Middle frontal gyrus (tissue), 1 donor: ENCODE results near the gene P2RX4.
"Not testable (repeated sequence)": the region's sequence is repeated elsewhere in the genome, so short reads cannot be mapped to it uniquely, and the experiment has no call there.

Experiments used
- DNase-seq: peaks from one replicate; pipeline ENCODE4 v3.0.0-alpha.2; 2015; ENCODE audit warnings: low spot score; ENCODE audit errors: extremely low spot score

The P2RX4 gene

GRCh38 chr12:121188227-121188626, 21.7 kb upstream of the P2RX4 start:
- no peak for DNase-seq

GRCh38 chr12:121189131-121189530, 20.8 kb upstream of the P2RX4 start:
- no peak for DNase-seq

- no peak for DNase-seq
Measured at GRCh38 chr12:121189619-121190155, 20.2 kb upstream of the P2RX4 start.

GRCh38 chr12:121190523-121191031, 19.4 kb upstream of the P2RX4 start:
- no peak for DNase-seq

DNA sequence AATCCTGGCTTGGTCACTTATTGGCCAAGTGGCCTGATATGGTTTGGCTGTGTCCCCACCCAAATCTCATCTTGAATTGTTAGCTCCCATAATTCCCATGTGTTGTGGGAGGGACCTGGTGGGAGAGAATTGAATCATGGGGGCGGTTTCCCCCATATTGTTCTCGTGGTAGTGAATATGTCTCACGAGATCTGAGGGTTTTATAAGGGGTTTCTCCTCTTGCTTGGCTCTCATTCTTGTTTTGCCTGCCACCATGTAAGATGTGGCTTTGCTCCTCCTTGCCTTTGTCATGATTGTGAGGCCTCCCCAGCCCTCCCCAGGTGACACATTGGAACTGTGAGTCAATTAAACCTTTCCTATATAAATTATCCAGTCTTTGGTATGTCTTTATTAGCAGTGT, 18.8 kb upstream of the P2RX4 start:
- no peak for DNase-seq

- DNase-seq: no peak
Measured at GRCh38 chr12:121196902-121197301, 13.0 kb upstream of the P2RX4 start.

GRCh38 chr12:121198949-121199348, 11.0 kb upstream of the P2RX4 start:
- no peak for DNase-seq

DNA sequence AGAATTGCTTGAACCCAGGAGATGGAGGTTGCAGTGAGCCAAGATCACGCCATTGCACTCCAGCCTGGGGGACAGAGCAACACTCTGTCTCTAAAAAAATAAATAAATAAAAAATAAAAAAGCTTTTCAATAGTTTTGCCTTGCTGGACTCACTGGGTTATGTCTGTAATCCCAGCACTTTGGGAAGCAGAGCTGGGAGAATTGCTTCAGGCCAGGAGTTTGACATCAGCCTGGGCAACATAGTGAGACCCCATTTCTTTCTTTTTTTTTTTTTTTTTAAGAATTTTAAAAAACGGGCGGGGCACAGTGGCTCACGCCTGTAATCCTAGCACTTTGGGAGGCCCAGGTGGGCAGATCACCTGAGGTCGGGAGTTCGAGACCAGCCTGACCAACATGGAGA, 8.8 kb upstream of the P2RX4 start:
- not testable (repeated sequence) for DNase-seq

GRCh38 chr12:121202407-121203355, 7.2 kb upstream of the P2RX4 start:
- no peak for DNase-seq

DNA sequence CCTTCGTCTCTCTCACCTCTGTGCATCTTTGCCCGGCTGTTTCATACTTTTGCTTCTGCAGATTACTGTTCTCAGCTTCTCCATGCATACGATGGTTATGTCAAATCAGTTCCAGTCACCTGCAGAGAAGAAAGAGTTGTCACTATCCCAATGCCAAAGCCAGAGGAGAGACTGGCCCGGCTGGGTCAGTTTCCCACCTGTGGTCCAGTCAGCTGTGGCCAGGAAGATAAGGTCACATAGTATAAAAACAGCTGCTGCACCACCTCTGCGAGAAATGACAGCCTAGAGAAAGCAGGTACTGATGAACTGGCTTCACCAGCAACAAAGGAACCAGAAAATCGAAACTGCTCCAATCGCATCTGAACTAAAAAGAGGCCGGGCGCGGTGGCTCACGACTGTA, 6.4 kb upstream of the P2RX4 start:
- DNase-seq: no peak

DNA sequence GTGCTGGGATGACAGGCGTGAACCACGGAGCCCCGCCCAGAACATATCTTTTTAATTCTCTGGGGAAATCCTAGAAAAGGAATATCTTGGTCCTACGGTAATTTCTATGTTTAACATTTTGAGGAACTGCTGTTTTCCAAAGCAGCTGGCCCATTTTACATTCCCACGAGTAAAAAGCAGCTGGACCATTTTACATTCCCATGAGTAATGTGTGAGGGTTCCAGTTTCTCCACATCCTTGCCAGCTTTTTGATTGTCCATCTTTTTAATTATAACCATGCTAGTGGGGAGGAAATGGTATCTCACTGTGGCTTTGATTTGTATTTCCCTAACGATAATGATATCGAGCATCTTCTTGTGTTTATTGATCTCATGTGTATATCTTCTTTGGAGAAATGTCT, 4.4 kb upstream of the P2RX4 start:
- no peak for DNase-seq

- not testable (repeated sequence) for DNase-seq
Measured at GRCh38 chr12:121208571-121208970, 1.4 kb upstream of the P2RX4 start.

- no peak for DNase-seq
Measured at GRCh38 chr12:121209221-121209620, 708 bp upstream of the P2RX4 start.

DNA sequence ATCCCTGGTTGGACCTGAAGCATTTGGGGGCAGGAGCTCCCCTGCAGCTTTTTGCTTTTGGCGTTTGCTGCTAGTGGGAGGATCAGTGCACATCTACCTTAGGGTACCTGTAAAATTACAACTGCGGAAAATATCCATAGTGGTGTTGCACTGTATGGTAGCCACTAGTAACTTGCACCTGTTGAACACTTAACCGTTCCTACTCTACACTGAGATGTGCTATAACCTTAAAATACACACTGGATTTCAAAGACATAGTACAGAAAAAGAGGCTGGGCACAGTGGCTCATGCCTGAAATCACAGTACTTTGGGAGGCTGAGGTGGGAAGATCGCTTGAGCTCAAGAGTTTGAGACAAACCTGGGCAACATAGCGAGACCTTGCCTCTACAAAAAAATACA, 2.9 kb downstream of the P2RX4 start:
- no peak for DNase-seq

GRCh38 chr12:121214166-121214777, 4.3 kb downstream of the P2RX4 start:
- no peak for DNase-seq

GRCh38 chr12:121214855-121215745, 5.2 kb downstream of the P2RX4 start:
- no peak for DNase-seq

DNA sequence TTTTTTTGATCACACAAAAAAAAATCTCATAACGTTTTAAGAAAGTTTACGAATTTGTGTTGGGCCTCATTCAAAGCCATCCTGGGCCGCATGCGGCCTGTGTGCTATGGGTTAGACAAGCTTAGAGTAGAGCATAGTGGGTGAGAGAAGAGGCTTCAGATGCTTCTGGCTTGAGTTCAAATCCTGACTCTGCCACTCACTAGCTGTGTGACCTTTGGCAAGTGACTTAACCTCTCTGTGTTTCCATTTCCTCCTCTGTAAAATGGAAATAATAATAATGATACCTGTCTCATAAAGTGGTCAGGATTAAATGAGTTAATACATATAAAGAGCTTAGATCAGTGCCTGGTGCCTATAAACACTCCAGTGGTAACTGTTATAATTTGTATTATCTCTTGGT, 6.2 kb downstream of the P2RX4 start:
- DNase-seq: no peak

GRCh38 chr12:121217063-121217462, 7.1 kb downstream of the P2RX4 start:
- DNase-seq: no peak

GRCh38 chr12:121217761-121218160, 7.8 kb downstream of the P2RX4 start:
- DNase-seq: no peak

DNA sequence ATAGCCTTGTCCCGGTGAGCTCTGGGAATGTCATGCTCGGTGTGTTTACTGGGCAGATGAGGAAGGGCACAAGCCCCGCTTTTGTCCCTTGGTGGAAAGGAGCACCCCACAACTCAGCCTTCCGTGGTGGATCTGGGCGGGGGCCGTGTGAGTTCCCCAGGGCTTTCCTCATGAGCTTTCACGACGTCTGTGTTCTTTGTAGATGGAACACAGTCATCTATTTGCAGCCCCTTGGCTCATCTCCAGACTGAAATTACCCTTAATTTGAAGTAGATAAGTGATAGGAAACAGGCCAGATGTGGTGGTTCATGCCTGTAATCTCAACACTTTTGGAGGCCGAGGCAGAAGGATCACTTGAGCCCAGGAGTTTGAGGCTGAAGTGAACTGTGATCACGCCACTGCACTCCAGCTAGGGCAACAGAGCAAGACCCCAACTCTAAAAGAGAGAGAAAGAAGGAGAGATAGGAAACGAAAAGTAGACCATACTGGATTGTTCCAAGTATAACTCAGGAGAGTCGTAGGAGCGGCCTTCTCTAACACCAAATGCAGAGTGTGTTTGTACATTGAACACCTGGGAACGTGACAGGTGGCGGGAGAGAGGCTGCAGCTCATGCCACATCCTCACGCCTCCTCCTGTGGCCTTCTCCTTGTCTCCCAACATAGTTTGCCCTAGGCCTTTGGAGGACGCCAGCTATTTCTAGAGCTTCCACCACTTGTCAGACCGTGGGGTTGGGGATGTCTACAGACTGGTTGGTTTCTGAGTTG, 8.8 kb downstream of the P2RX4 start:
- DNase-seq: no peak
